Spleen (tissue), 11 donors: ENCODE results near the gene PROK1. TPM values are rescaled to one million over a fixed set of nuclear protein-coding genes. Genes with fewer than 3 reads are reported as not detected.
A peak's percentile ranks its signal among the peaks of the same experiment; 100 is the strongest.

Source experiments
- DNase-seq: peaks from one replicate; pipeline ENCODE4 v3.0.0-alpha.2; 2020
- H3K27ac ChIP-seq, 8 donors: fragments of 200-600 bp; sonication (generic) in 7 of 8; 1 replicate in 4 of 8; 2 replicates in 4 of 8; pipeline versions ENCODE4 v1.5.0 to v1.8.0; 2016 to 2021; ENCODE audit warnings: inconsistent platforms in 4 of 8, mild to moderate bottlenecking in 4 of 8, moderate library complexity in 1 of 8
- H3K27me3 ChIP-seq, 7 donors: fragments of 200-600 bp; sonication (generic) in 6 of 7; replicated peaks in 1 of 7; 1 replicate in 4 of 7; 2 replicates in 3 of 7; pipeline versions ENCODE4 v1.5.0 to v1.8.0; 2016 to 2021; ENCODE audit warnings: inconsistent platforms in 3 of 7, mild to moderate bottlenecking in 1 of 7
- H3K36me3 ChIP-seq, 6 donors: fragments of 200-600 bp; sonication (generic) in 5 of 6; 1 replicate in 4 of 6; 2 replicates in 2 of 6; pipeline versions ENCODE4 v1.5.0 to v1.8.0; 2016 to 2021; ENCODE audit warnings: inconsistent platforms in 2 of 6
- H3K4me1 ChIP-seq, 6 donors: fragments of 200-600 bp; sonication (generic) in 5 of 6; 1 replicate in 3 of 6; 2 replicates in 3 of 6; pipeline versions ENCODE4 v1.5.0 to v1.8.0; 2016 to 2021; ENCODE audit warnings: inconsistent platforms in 3 of 6
- H3K4me3 ChIP-seq, 8 donors: fragments of 200-600 bp; sonication (generic) in 7 of 8; 1 replicate in 4 of 8; 2 replicates in 4 of 8; pipeline versions ENCODE4 v1.5.0 to v1.8.0; 2016 to 2021; ENCODE audit warnings: inconsistent platforms in 4 of 8, mild to moderate bottlenecking in 4 of 8, moderate library complexity in 2 of 8
- H3K9me3 ChIP-seq, 8 donors: fragments of 200-600 bp; sonication (generic) in 7 of 8; 1 replicate in 4 of 8; 2 replicates in 4 of 8; pipeline versions ENCODE4 v1.5.0 to v1.8.0; 2016 to 2021; ENCODE audit warnings: inconsistent platforms in 4 of 8
- CTCF ChIP-seq, 11 experiments: fragments of 200-600 bp in 7 of 11; fragments of 450-650 bp in 4 of 11; sonication (generic) in 4 of 11; IDR thresholded peaks in 8 of 11; conservative IDR thresholded peaks in 3 of 11; 1 replicate in 7 of 11; 2 replicates in 4 of 11; pipeline versions ENCODE4 v1.4.0 to v1.8.0; 2016 to 2021; ENCODE audit warnings: antibody characterized with exemption in 11 of 11, inconsistent platforms in 4 of 11, mild to moderate bottlenecking in 1 of 11
- POLR2A ChIP-seq, 3 donors: fragments of 450-650 bp; IDR thresholded peaks; one replicate each; pipeline ENCODE4 v1.5.1; 2017; ENCODE audit warnings: antibody characterized with exemption in 3 of 3, mild to moderate bottlenecking in 1 of 3
- POLR2AphosphoS5 ChIP-seq, 3 donors: sonication (generic); formaldehyde crosslinking; IDR thresholded peaks; one replicate each; pipeline ENCODE4 v1.5.1; 2017; ENCODE audit warnings: antibody characterized with exemption in 3 of 3
- WGBS, 5 donors: extraction: QIAGEN DNeasy Blood & Tissue Kit in 3 of 5; methylation state at CpG; one replicate each; pipeline versions ENCODE4 v1.1.5 to v1.1.7; 2013 to 2018; 5-methylcytosine and 5-hydroxymethylcytosine counted together
- intact Hi-C: fragments of 100-400 bp; cut with DNase I; formaldehyde crosslinking; loops from one replicate; pipeline ENCODE4 v1.15.0; 2023; ENCODE audit warnings: low total_unique reads
- polyA plus RNA-seq, 3 donors: library from polyadenylated mRNA; stranded (reverse); fragments of 200-250 nt; gene quantifications; one replicate each; pipeline ENCODE4 v1.2.1, GENCODE V29; 2013
- total RNA-seq, 7 donors: library from RNA; depleted of rRNA in 3 of 7; stranded (reverse); fragments of >200 nt in 3 of 7; fragmentation: NEBNext Ultra II Directional in 4 of 7; extraction: Animal tissue kit (Norgen Biotek cat#: 25700) in 4 of 7; gene quantifications; one replicate each; pipeline versions ENCODE4 v1.1.0 to v1.2.1, GENCODE V29; 2016 to 2021
- donor health status: healthy with polysubstance abuse.
- donor health status: DM: no; HTN: no; CAD: no; lungs with moderate emphysema.
- donor health status: DM: no; HTN: no; CAD: no.
- donor health status: Bipolar disorder and iron deficiency.
- donor health status: healthy.
- donor health status: DM: no; HTN: no; CAD: no.
- donor health status: DM: yes; HTN: yes; CAD: no.

PROK1 gene
- total and polyA plus RNA-seq, 10 donors: 0.07 to 2.5 (median 0.51) TPM; not detected in 3

DNA sequence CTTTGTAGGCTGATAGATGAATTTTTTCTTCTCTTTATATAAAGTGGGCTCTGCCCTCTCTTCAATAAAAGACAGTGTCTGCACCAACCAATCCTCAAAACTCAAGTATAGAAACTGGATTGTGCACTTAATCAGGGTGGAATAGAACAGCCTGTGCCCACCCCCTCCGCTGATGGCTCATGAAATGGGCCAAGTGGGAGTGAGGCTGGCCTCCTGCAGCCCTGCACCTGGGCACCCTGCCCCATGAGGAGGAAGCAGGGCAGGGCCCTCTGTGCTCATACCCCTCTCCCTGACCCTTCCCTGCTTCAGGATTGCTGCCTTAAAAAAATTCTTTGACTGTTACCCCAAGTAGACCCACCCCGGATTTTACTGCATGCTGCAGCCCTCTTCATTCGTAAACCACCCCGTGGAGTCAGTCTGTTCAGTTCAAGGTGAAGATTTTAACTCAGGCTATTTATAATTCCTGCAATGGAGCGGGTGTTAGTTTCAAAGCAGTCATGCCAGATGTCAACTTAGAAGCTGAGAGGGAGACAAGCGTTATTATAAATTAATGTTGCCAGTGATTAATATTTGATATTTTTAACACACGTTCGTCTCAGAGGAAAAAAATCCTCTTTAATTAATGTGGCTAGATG lies 15.8 kb downstream of the PROK1 start:
- TF ChIP-seq POLR2A (IDR thresholded peaks at IDR 0.05) (no peak), POLR2AphosphoS5 (IDR thresholded peaks at IDR 0.05) (no peak), CTCF (IDR thresholded peaks at IDR 0.05 in 8 of 11, conservative IDR thresholded peaks at IDR 0.05 in 3 of 11) (no peak)
- WGBS, 5 donors: 76 to 88% (median 81%) methylated on average over 8 of the region's 8 CpGs
- H3K9me3 ChIP-seq: no peaks in the 10 kb centered on the region
- intact Hi-C loops: loop anchor here (10.0 kb wide), 1 partner anchor 152 kb away; no protein-coding TSS in a partner anchor
- H3K4me3 ChIP-seq: no peak overlapping the region
- no peaks in the 10 kb centered on the region for H3K36me3 ChIP-seq
- no peaks in the 10 kb centered on the region for H3K4me1 ChIP-seq
- H3K27me3 ChIP-seq: no peaks in the 10 kb centered on the region
- no peak overlapping the region for H3K27ac ChIP-seq
- DNase-seq: peak; percentile 42

- peak; percentile 12 for DNase-seq
- H3K36me3 ChIP-seq: no peaks in the 10 kb centered on the region
- no peaks in the 10 kb centered on the region for H3K9me3 ChIP-seq
- no peak overlapping the region for H3K4me3 ChIP-seq
- intact Hi-C loops: no loop called here
- 68 to 81% (median 79%) methylated on average over 3 of the region's 3 CpGs for WGBS, 5 donors
- no peaks in the 10 kb centered on the region for H3K27me3 ChIP-seq
- no peaks in the 10 kb centered on the region for H3K4me1 ChIP-seq
- H3K27ac ChIP-seq: no peak overlapping the region
- no peak for TF ChIP-seq POLR2A (IDR thresholded peaks at IDR 0.05)
- TF ChIP-seq CTCF (IDR thresholded peaks at IDR 0.05 in 8 of 11, conservative IDR thresholded peaks at IDR 0.05 in 3 of 11): no peak
- TF ChIP-seq POLR2AphosphoS5 (IDR thresholded peaks at IDR 0.05): no peak
These were observed 20.2 kb downstream of the PROK1 start for GRCh38 chr1:110471131-110471530.

DNA sequence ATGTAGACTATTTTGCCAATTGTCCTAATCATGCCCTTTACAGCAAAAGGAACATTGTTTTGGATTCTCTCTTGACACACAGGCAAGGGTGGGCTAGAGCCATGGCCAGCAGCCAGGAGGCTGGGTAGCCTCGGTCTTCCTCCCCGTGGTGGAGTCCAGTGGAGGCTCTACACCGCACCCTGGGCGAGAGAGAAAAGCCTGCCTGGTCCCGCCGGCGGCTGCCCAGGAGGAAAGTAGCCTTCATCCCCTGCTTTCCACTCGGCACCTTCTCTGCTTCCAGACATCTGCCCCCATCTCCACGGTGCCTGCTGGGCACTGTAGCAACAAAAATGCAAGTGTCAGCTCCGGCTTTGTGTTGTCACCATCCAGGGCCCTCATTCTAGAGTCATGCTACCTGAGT lies 21.6 kb downstream of the PROK1 start:
- intact Hi-C loops: no loop called here
- DNase-seq: peak; percentile 28
- Histone ChIP-seq H3K4me1 (no peaks in the 10 kb centered on the region), H3K27me3 (no peaks in the 10 kb centered on the region), H3K9me3 (no peaks in the 10 kb centered on the region), H3K4me3 (no peak overlapping the region), H3K36me3 (no peaks in the 10 kb centered on the region), H3K27ac (no peak overlapping the region)
- TF ChIP-seq POLR2A (IDR thresholded peaks at IDR 0.05) (no peak), POLR2AphosphoS5 (IDR thresholded peaks at IDR 0.05) (no peak), CTCF (IDR thresholded peaks at IDR 0.05 in 8 of 11, conservative IDR thresholded peaks at IDR 0.05 in 3 of 11) (no peak)
- 79 to 88% (median 83%) methylated on average over 10 of the region's 10 CpGs for WGBS, 5 donors

- H3K4me1 ChIP-seq: no peaks in the 10 kb centered on the region
- DNase-seq: peak; percentile 6
- TF ChIP-seq POLR2A (IDR thresholded peaks at IDR 0.05): no peak
- TF ChIP-seq CTCF (IDR thresholded peaks at IDR 0.05 in 8 of 11, conservative IDR thresholded peaks at IDR 0.05 in 3 of 11): no peak
- TF ChIP-seq POLR2AphosphoS5 (IDR thresholded peaks at IDR 0.05): no peak
- intact Hi-C loops: no loop called here
- H3K36me3 ChIP-seq: no peaks in the 10 kb centered on the region
- H3K27ac ChIP-seq: no peak overlapping the region
- H3K4me3 ChIP-seq: no peak overlapping the region
- WGBS, 5 donors: 90 to 96% (median 92%) methylated on average over 6 of the region's 6 CpGs
- no peaks in the 10 kb centered on the region for H3K9me3 ChIP-seq
- no peaks in the 10 kb centered on the region for H3K27me3 ChIP-seq
These were observed 23.5 kb downstream of the PROK1 start for GRCh38 chr1:110474444-110474843.
